Measurements from ENCODE around the gene LBHD2.
A peak's percentile ranks its signal among the peaks of the same experiment; 100 is the strongest.

The LBHD2 gene

DNA sequence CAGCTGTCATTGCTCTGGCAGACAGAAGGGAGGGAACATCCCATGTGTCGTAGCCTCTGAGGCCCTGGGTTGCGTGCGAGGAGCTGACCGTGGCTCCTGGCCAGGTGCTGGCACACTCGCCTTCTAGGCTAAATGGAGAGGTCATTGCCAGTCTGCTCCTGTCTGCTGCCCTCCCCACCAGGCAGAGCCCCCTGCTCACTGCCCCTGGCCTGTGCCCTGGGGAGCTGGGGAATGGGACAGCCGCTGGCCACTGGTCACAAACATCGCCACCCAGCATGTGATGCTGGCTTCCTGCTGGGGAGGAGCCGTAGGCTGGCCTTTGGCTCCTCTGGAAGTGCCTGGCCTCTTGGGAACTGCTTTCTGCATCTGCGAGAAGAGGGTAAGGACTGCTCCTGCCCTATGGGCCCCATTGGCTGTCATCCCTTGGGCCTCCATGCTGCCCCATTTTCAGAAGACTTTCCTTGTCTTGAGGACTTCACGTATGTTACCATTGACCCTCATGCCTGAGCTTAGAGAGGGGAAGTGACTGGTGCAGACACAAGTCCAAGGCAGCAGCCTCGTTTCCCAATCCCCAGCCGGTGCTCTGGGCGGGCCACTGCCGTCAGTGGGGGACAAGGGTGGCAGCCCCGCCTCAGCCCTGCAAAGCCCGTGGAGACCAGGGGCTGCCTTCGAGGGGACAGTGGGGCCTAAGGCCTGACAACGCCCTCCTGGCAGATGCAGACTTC, 37.3 kb downstream of the LBHD2 start:
- DNase-seq, result peak; percentile 91

DNA sequence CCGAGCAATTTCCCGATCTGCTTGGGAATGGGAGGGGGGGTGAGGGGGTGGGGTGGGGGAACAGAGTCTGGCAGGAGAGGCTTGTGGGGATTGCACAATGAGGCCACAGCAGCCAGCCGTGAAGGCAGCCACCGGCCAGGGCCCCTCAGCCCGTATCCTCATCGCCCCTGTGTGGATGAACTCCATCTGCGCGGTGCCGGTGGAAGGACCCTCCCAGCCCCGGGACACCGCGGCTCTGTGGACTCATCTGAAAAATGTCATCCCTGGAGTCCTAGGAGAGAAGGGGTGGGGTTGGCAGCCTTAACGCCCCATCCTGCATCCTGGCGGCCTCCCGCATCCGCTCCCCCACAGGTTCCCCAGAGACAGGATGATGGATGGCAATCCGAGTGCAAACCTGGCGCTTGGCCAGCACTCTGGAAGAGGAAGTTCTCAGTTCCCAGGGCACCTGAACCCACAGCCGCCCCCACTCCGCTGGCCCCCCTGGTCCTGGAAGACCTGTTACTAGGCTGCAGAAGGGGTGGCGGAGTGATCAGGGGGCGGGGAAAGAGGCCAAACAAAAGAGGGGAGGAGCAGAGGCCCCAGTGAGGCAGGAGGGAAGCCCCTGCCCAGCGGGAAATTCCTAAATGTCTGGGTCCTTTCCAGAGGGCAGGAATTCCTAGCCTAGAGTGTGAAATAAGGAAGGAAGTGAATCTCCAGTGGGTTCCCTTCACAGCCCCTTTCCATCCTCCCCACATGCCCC, 38.0 kb downstream of the LBHD2 start:
- DNase-seq, result peak; percentile 83

GRCh38 chr14:103122585-103122946, 38.6 kb downstream of the LBHD2 start:
- no peak for DNase-seq

DNA sequence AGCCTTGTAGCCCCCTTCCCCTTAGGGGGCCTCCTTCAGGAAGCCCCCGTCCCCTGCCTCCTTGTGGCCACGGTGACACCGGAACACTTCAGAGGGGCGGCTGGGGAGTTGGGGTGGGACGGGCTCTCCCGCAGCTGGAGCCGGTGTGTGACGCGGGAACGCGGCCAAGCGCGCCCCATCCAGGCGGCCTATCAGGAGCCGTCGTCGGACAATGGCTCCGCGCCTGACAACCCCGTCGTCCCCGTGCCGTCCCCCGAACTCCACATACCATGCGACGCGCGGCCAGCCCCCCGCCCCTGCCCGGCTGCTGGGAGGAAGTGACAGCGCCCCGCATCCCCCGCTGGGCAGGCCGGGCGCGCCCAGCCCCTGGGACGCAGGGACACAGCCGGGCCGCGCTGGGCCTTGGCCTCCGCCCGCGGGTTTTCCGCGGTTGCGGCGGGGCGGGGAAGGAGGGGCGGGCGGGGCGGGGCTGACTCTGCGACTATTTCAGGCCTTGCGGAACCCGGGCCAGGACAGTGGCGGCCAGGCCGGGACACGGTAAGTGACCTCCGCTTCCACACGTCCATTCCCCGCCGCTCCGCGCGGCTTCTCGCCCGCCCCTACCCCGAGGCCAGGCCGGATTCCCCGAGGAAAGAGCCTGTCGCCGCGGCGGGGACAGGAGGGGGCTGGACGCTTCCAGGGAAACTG, 39.1 kb downstream of the LBHD2 start, which contains the start of gene TNFAIP2:
TNFAIP2 (plus strand) TSS at position 515 of the 687 bp plus-strand sequence. CDS start 2,997 bp downstream, outside the sequence.
- peak; percentile 90 for DNase-seq

GRCh38 chr14:103123634-103124500, 39.9 kb downstream of the LBHD2 start:
- peak; percentile 77 for DNase-seq

DNA sequence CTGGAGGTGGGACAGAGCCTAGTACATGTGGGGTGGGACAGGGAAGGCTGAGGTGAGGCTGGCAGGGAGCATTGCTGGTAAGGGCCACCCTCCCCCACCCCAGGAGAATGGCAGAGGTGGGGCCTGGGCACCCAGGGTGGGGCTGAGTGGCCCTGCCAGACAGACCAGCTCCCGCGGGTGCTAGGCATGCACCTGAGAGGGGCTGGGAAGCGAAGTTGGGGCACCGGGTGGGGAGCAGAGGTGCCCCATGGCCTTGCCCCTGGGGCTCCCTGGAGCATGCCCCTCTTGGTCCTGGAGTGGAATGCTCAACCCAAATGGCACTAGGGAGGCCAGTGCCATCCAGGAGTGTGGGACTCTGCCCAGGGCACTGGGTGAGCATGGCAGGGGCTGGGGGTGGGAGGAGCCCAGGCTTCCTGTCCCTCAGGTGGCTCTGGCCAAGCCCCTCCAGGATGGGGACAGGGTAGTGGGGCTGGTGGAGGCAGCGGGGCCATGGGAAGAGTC, 40.5 kb downstream of the LBHD2 start:
- no peak for DNase-seq

GRCh38 chr14:103125098-103126070, 41.4 kb downstream of the LBHD2 start:
- DNase-seq, result no peak

GRCh38 chr14:103126088-103126872, 42.3 kb downstream of the LBHD2 start:
- DNase-seq, result no peak

DNA sequence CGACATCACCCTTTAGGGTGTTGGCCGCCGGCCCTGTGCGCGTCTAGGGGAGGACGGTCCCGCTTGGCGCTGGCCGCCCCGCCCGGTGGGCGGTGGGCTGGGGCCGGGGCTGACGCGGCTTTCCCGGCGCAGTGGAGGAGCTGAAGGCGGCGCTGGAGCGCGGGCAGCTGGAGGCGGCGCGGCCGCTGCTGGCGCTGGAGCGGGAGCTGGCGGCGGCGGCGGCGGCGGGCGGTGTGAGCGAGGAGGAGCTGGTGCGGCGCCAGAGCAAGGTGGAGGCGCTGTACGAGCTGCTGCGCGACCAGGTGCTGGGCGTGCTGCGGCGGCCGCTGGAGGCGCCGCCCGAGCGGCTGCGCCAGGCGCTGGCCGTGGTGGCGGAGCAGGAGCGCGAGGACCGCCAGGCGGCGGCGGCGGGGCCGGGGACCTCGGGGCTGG, 42.9 kb downstream of the LBHD2 start:
- DNase-seq, result no peak

- no peak for DNase-seq
Measured at GRCh38 chr14:103127356-103127755, 43.3 kb downstream of the LBHD2 start.

DNA sequence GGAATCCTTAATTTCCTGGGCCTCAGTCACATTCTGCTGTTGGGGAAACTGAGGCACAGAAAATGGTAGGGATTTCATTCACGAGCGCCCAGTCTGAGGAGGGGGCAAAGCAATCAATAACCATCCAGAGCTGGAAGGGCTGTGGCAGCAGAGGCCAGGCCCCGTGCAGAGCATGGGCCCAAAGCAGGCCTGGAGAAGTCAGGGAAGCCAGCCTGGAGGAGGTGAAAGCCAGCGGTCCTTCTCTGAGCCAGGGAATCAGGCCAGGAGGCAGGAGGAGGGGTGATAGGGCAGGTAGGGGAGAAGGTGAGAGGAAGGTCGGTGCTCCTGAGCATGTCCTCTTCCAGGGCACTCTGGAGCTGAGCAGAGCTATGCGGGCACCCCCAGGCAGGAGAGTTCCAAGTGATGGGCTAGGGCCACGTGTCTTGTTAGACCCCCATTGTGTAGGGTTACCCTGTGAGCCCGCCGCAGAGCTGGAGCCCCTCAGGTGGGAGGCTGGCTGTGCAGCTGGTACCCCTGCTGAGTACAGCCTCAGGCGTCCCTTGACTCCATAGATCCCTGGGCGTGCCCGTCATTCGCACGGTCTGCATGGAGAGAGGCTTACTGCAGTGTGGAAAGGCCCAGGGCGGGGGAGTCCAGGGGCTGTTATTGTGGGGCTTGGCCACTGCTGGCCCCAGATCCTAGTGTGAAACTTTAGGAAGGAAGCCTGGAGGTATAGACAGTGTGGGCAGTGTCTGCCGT, 44.0 kb downstream of the LBHD2 start:
- no peak for DNase-seq

- no peak for DNase-seq
Measured at GRCh38 chr14:103128631-103129300, 44.8 kb downstream of the LBHD2 start.

DNA sequence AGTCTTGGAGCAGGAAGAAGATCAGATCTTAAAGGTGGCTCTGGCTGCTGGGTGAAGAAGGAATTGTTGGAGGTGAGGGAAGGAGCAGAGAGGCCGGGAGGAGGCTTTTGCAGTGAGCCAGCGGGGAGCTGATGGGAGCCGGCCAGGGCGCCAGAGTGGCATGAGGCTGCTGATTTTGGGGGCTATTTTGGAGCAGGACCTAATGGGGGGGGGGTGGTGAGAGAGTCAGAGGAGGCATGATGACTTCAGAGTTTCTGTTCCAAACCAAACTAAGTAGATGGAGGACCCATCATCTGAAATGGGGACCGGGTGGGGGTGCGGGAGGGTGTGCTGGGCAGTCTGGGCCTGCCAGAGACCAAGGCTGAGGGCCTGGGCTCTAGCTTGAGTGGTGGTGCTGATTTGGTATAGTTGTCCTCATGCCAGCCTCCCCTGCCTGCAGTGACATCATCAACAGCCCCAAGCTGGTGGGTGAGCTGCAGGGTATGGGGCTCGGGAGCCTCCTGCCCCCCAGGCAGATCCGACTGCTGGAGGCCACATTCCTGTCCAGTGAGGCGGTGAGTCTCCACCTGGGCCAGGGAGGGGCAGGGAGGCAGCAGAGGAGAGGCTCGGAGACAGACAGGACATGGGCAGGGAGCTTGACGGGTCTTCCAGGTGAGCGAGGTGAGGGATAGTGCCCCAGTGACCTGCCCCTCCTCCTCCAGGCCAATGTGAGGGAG, 45.4 kb downstream of the LBHD2 start:
- no peak for DNase-seq

DNA sequence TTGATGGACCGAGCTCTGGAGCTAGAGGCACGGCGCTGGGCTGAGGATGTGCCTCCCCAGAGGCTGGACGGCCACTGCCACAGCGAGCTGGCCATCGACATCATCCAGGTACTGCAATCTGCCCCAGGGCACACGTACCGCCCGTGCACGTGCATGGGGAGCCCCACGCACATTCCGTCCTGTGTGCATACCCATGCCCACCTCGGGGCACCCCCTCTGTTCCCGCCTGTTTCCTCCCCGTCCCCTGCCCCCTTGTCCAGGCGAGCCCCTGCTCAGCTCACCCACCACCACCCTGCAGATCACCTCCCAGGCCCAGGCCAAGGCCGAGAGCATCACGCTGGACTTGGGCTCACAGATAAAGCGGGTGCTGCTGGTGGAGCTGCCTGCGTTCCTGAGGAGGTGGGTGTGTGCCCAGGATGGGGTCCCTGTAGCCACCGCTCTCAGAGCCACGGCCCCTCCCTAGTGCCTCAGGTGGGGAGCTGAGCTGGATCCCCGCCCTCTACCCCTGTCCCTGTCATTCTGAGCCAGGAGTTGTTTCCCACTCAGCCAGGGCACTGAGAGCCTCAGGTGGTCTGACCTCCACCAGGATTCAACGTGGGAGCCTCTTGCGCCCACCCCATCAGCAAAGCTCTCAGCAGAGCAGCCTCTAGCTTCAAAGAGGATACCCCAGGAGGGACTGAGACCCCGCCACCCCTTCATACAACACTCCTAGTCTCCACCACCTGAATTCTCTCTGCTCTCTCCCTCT, 46.2 kb downstream of the LBHD2 start:
- no peak for DNase-seq

- DNase-seq, result no peak
Measured at GRCh38 chr14:103130965-103131364, 47.0 kb downstream of the LBHD2 start.

- DNase-seq, result no peak
Measured at GRCh38 chr14:103131580-103131979, 47.6 kb downstream of the LBHD2 start.

DNA sequence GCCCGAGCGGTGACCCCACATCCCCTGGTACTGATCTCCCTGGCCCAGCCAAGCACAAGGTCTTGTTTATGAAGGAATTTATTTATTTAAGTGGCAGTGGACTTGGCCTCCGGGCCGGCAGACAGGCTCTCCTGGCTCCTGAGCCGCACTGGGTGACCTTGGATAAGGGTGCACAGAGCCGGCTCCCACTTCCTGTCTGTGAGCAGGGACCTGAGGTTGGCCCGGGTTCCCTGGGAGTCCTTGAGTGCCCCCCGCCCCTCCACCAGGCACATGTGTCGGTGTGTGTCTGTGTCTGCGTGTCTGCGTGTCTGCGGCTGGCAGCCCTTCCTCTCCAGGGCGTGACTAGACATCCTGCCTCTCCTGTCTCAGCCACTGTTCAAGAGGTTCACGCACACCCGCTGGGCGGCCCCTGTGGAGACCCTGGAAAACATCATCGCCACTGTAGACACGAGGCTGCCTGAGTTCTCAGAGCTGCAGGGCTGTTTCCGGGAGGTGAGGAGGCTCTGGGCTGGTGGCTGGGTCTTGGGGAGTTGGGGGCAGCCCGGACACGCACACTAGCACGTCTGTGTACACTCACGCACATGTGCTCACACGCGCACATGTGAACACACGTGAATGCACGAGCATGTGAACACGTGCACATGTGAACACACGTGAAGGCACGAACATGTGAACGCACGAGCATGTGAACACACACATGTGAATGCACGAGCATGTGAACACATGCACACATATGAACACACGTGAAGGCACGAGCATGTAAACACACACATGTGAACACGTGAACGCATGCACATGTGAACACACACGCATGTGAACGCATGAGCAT, 48.6 kb downstream of the LBHD2 start:
- no peak for DNase-seq

All from inflammatory macrophage treated with lipopolysaccharide for 4 hours (primary cell).